ENCODE results near the gene HSPA5.
"Not testable (repeated sequence)": the region's sequence is repeated elsewhere in the genome, so short reads cannot be mapped to it uniquely, and the experiment has no call there.

Gene HSPA5

DNA sequence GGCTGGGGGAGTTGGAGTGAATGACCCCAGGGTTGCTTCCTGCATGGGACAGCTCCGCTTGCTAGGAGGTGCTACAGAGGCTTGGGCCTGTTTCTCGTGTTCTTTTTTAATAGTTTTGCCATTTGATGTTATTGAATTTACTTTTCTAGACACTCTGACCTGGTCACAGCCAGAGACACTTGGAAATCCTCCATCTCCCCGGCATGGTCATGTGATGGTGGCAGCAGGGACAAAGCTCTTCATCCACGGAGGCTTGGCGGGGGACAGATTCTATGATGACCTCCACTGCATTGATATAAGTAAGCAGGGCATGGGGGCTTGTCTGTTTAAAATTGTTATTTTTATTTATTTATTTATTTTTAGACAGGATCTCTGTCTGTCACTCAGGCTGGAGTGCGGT, 13.4 kb downstream of the HSPA5 start (continued):
- TF ChIP-seq ZNF48 (tag by site-specific recombination; IDR thresholded peaks at IDR 0.05) (no peak), ZNF623 (tag by site-specific recombination; IDR thresholded peaks at IDR 0.05) (no peak), ZNF157 (tag by site-specific recombination; IDR thresholded peaks at IDR 0.05) (no peak), ZNF747 (tag by site-specific recombination; IDR thresholded peaks at IDR 0.05) (no peak)

DNA sequence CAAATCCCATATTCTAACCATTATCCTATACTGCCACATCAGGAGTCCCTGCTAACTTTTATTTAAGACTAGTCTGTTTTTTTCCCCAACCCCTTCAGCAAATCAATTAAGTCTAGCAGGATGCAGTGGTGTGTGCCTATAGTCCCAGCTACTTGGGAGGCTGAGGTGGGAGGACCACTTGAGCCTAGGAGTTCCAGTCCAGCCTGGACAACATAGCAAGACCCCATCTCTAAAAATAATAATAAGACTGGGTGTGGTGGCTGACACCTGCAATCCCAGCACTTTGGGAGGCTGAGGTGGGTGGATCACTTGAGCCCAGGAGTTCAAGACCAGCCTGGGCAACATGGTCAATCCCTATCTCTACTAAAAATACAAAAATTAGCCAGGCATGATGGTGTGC, 16.3 kb downstream of the HSPA5 start:
- not testable (repeated sequence) for H3K9me3 ChIP-seq (ENCODE audit: control insufficient read depth, insufficient read depth, low read depth, low read length); H3K4me3 ChIP-seq (ENCODE audit: low read depth, low read length); H3K4me1 ChIP-seq (ENCODE audit: control insufficient read depth, insufficient read depth, low read length); H3K27ac ChIP-seq (ENCODE audit: extremely low read depth, low read depth, low read length)
- ChIA-PET POLR2A (interaction anchor here (0.6 to 2.6 kb wide), 2 partner anchors 16 to 40 kb away, joined by 3 to 15 read pairs; partner anchors contain the start of gene HSPA5), CTCF (interaction anchor here (0.5 kb wide), 1 partner anchor 66 kb away, joined by 3 read pairs; no protein-coding TSS in a partner anchor)
- peak; percentile 46; the same call in 1 of the 2 replicates for TF ChIP-seq ZNF121 (tag by site-specific recombination; IDR thresholded peaks at IDR 0.05)
- H3K36me3 ChIP-seq (ENCODE audit: control insufficient read depth in 2 of 2, insufficient read depth in 1 of 2, low read length in 2 of 2), result peaks cover 10 to 20% of the 10 kb centered on the region in 2 experiments; a peak in 2 of 3 replicates

DNA sequence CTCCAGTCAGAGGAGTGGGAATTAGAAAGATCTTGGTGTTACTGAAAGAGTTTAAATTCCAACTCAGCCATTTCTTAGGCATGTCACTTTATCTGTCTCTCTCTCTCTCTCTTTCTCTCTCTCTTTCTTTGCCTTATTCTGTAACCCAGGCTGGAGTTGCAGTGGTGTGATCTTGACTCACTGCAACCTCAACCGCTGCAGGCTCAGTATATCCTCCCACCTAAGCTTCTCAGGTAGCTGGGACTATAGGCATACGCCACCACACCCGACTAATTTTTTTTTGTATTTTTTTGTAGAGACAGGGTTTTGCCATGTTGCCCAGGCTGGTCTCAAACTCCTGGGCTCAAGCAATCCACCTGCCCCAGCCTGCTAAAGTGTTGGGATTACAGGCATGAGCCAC, 22.5 kb downstream of the HSPA5 start:
- no peak for TF ChIP-seq MYNN (tag by site-specific recombination; IDR thresholded peaks at IDR 0.05; ENCODE audit: borderline replicate concordance)
- no peak for TF ChIP-seq ZFP3 (tag by site-specific recombination; IDR thresholded peaks at IDR 0.05; ENCODE audit: low read depth)
- TF ChIP-seq YY1 (tag by site-specific recombination; IDR thresholded peaks at IDR 0.05), result no peak
- TF ChIP-seq TCF7L2 (IDR thresholded peaks at IDR 0.05; ENCODE audit: borderline replicate concordance, low read depth, low read length), result no peak
- TF ChIP-seq ZNF174 (tag by site-specific recombination; IDR thresholded peaks at IDR 0.05), result no peak
- no peak for TF ChIP-seq ZNF549 (tag by site-specific recombination; IDR thresholded peaks at IDR 0.05)
- no peak for TF ChIP-seq ZNF155 (tag by site-specific recombination; IDR thresholded peaks at IDR 0.05)
- TF ChIP-seq ZNF324 (tag by site-specific recombination; IDR thresholded peaks at IDR 0.05), result no peak
- TF ChIP-seq ZFHX2 (tag by site-specific recombination; conservative IDR thresholded peaks at IDR 0.05), result no peak
- TF ChIP-seq ZNF555 (tag by site-specific recombination; conservative IDR thresholded peaks at IDR 0.05), result no peak
- TF ChIP-seq, protein P1, sequence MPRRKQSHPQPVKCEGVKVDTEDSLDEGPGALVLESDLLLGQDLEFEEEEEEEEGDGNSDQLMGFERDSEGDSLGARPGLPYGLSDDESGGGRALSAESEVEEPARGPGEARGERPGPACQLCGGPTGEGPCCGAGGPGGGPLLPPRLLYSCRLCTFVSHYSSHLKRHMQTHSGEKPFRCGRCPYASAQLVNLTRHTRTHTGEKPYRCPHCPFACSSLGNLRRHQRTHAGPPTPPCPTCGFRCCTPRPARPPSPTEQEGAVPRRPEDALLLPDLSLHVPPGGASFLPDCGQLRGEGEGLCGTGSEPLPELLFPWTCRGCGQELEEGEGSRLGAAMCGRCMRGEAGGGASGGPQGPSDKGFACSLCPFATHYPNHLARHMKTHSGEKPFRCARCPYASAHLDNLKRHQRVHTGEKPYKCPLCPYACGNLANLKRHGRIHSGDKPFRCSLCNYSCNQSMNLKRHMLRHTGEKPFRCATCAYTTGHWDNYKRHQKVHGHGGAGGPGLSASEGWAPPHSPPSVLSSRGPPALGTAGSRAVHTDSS (tag by site-specific recombination; IDR thresholded peaks at IDR 0.05), result no peak
- no peak for TF ChIP-seq ZNF529 (tag by site-specific recombination; IDR thresholded peaks at IDR 0.05; ENCODE audit: insufficient replicate concordance)
- TF ChIP-seq, protein P2, sequence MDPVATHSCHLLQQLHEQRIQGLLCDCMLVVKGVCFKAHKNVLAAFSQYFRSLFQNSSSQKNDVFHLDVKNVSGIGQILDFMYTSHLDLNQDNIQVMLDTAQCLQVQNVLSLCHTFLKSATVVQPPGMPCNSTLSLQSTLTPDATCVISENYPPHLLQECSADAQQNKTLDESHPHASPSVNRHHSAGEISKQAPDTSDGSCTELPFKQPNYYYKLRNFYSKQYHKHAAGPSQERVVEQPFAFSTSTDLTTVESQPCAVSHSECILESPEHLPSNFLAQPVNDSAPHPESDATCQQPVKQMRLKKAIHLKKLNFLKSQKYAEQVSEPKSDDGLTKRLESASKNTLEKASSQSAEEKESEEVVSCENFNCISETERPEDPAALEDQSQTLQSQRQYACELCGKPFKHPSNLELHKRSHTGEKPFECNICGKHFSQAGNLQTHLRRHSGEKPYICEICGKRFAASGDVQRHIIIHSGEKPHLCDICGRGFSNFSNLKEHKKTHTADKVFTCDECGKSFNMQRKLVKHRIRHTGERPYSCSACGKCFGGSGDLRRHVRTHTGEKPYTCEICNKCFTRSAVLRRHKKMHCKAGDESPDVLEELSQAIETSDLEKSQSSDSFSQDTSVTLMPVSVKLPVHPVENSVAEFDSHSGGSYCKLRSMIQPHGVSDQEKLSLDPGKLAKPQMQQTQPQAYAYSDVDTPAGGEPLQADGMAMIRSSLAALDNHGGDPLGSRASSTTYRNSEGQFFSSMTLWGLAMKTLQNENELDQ (tag by site-specific recombination; IDR thresholded peaks at IDR 0.05; ENCODE audit: low read depth), result no peak
- TF ChIP-seq, protein P3, sequence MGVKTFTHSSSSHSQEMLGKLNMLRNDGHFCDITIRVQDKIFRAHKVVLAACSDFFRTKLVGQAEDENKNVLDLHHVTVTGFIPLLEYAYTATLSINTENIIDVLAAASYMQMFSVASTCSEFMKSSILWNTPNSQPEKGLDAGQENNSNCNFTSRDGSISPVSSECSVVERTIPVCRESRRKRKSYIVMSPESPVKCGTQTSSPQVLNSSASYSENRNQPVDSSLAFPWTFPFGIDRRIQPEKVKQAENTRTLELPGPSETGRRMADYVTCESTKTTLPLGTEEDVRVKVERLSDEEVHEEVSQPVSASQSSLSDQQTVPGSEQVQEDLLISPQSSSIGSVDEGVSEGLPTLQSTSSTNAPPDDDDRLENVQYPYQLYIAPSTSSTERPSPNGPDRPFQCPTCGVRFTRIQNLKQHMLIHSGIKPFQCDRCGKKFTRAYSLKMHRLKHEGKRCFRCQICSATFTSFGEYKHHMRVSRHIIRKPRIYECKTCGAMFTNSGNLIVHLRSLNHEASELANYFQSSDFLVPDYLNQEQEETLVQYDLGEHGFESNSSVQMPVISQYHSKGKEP (tag by site-specific recombination; IDR thresholded peaks at IDR 0.05), result no peak
- ChIA-PET CTCF (no interaction called here), POLR2A (interaction anchor here (0.6 to 2.2 kb wide), 3 partner anchors 10 to 23 kb away, joined by 3 to 11 read pairs (median 4); partner anchors contain the start of genes HSPA5 and RABEPK)
- Histone ChIP-seq H3K27ac (ENCODE audit: extremely low read depth, low read depth, low read length) (no peak overlapping the region), H3K36me3 (ENCODE audit: control insufficient read depth in 2 of 2, insufficient read depth in 1 of 2, low read length in 2 of 2) (peaks cover 10 to 18% of the 10 kb centered on the region in 2 experiments; a peak in 2 of 3 replicates), H3K9me3 (ENCODE audit: control insufficient read depth, insufficient read depth, low read depth, low read length) (no peaks in the 10 kb centered on the region), H3K4me1 (ENCODE audit: control insufficient read depth, insufficient read depth, low read length) (no peaks in the 10 kb centered on the region), H3K4me3 (ENCODE audit: low read depth, low read length) (no peak overlapping the region)

Data from HEK293 (cell line).